ENCODE data around the gene GRB2. TPM values are rescaled to one million over a fixed set of nuclear protein-coding genes. Genes with fewer than 3 reads are reported as not detected.
"Not testable (repeated sequence)": the region's sequence is repeated elsewhere in the genome, so short reads cannot be mapped to it uniquely, and the experiment has no call there.

GRB2 gene
- total RNA-seq, 1 experiment from 2014 or later: 95.7 TPM

DNA sequence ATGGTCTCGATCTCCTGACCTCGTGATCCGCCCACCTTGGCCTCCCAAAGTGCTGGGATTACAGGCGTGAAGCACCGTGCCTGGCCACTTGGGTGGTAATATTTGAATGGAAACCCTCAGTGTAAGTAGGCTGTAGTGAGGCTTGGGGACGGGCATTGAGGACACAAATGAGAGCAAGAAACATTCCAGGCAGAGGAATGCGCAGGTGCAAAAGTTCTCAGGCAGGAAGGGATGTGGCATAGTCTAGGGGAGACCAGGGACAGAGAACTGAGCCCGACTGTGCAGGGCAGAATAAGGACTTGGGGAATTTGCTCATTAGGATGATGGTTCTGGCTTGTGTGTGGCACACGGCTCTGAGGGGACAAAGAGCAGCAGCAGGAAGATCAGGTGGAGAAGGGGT lies 54.8 kb downstream of the GRB2 start:
- DNase-seq (ENCODE audit: low read depth): no peak

DNA sequence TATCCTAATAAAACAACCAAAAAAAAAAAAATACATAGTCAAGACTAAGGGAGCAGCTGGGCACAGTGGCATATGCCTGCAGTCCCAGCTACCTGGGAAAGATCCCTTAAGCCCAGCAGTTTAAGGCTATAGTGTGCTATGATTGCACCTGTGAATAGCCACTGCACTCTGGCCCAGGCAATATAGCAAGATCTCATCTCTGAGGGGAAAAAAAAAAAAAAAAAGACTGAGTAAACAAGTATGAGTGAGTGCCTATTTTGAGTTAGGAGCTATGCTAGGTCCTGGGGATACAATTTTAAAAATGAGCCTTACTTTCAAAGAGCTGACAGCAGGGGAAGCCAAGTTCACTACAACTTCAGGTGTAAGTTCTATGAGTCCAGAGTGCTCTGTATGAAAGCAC lies 55.4 kb downstream of the GRB2 start:
- DNase-seq (ENCODE audit: low read depth): no peak

DNA sequence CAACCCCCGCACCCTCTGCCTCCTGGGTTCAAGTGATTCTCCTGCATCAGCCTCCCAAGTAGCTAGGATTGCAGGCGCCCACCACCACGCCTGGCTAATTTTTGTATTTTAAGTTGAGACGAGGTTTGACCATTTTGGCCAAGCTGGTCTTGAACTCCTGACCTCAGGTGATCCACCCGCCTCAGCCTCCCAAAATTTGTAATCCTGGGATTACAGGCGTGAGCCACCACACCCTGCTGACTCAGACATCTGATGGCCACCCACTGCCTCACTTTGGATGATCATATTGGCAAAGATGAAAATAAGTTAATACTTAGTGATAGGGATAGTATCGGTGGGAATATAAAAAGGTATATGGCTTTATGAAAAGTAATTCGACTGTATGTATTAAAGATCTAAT lies 55.9 kb downstream of the GRB2 start:
- DNase-seq (ENCODE audit: low read depth): no peak

DNA sequence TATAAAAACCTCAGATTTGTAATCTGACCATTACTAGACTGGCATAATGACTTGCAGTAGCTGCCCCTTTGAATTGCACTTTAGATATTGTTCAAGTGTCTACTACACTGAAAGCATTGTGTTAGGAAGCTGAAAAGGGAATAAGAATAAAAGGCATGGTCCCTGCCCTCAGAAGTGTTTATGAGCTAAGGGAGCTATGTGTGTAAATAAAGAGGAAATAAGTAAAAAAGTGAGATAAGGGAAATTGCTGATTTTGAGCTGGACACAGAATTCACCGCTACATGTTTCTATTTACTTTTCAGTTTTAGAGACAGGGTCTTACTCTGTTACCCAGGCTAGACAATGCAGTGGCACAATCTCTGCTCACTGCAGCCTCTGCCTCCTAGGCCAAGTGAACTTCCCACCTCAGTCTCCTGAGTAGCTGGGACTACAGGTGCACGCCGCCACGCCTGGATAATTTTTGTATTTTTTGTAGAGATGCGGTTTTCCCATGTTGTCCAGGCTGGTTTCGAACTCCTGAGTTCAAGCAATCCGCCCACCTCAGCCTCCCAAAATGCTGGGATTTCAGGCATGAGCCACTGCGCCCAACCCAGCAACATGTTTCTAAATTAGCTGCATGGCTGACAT lies 57.0 kb downstream of the GRB2 start:
- DNase-seq (ENCODE audit: low read depth): no peak

DNA sequence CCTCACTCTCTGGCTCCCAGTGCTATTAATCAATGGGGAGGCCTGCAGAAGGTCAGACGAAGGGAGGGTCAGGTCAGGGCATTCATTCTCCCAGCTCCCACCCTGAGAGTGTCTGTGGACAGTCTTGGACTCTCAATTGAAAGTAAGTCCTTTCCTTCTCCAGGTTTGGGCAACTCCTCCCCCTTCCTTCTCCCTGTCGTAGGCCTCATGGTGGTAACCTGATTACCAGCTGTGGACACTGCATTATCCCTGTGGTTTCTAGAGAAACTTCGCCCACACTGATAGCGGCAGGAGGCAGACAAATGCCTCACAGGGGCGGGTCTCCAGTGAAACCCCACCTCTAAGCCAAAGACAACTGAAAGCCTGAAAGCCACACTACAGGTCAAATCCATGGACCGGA lies 58.6 kb downstream of the GRB2 start:
- peak; percentile 78 for DNase-seq (ENCODE audit: low read depth)

DNA sequence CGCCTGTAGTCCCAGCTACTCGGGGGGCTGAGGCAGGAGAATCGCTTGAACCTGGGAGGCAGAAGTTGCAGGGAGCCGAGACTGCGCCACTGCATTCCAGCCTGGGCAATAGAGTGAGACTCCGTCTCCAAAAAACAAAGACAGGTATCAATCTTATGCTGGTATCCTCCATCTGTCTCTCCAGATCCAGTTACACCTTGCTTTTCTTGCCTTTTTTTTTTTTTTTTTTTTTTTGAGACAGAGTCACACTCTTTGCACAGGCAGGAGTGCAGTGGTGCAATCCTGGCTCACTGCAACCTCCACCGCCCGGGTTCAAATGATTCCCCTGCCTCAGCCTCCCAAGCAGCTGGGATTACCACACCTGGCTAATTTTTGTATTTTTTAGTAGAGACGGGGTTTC lies 59.1 kb downstream of the GRB2 start:
- not testable (repeated sequence) for DNase-seq (ENCODE audit: low read depth)

DNA sequence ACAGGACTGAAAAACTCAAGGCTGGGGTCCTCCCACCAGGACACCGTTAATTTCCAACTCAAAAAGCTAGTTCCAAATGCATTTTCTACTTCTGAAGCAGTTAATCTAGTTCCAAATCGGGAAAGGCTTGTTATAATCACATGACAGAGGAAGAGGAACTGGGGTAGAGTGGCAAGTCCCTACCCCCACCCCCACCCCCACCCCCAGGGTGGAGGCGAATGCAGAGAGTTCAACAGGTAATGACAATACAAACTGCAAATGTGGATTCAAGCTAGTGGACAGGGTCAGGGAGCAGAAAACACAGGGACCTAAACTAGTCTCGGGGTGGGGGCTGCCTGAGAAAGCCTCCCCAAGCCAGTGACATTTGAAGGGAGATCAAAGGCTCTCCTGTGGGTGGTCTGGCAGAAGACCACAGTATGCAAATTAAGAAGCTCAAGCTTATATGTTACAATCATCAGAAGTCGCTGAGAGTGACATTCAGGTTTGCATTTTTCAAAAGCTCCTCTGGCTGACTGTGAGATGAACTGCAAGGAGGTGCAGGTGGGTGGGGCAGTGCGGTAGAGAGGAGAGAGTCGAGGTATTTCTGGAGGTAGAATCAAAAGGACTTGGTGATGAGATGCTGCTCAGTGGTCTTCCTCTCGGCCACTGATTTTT lies 59.8 kb downstream of the GRB2 start:
- no peak for DNase-seq (ENCODE audit: low read depth)

DNA sequence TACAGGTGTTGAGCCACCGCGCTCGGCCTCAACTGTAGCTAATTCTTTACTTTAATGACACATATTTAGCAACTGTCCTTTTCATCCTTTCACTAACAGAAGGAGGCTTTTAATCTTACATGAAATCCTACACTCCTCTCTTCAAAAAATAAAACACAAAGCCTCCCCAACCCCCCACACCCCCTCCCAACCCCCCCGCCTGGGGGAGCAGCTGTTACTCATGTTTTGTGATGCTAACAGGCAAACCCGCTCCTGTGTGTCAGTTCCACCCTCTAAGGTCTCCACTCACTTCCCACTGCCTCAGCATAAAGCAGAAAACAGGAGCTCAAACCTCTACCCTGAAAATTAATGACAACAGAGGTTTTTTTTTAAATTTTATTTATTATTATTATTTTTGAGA lies 60.8 kb downstream of the GRB2 start:
- DNase-seq (ENCODE audit: low read depth): peak; percentile 67

DNA sequence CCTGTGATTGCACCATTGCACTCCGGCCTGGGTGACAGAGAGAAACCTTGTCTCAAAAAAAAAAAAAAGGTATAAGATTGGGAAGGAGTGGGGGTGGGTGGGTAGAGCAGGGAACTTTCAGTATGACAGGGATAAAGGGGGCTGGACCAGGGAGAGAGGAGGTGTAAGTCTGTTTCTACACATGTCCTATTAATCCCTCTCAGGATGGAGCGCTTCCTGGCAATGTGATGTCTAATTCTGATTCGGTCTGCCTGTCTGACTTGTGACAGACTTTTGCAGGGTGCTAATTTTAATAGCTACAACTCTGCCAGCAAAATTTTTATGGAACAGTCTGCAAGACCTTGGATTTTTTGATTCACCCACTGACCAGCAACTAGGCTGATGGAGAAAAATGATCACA lies 62.5 kb downstream of the GRB2 start:
- DNase-seq (ENCODE audit: low read depth): no peak

DNA sequence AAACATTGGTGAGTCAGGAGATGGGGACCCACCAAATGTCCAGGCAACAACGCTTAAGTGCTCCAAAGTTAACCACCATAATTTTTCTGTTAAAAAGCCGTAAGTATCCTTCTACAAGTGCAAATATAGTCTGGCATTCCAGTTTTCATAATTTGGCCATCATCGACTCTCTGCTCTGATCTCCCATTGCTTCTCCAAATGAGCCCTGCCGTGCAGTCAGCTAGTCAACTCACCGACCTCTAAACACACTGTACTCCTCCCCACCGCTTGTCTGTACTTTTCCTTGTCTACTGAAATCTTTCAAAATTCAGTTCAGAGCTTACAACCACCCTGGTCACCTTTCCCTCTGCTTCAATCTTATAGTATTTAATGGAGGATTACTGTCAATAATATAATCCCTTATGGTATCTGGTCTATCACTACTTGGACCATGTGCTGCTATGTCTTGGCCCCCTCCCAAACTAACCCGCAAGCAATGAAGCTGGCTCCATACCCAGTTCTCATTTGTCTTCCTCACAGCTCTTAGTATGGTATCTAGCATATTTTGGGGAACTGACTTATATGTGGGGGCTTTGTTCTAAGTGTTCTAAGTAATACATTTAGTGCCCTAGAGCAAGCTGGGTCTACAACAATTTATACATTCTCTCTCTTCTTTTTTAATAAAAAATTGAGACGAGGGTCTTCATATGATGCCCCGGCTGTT lies 63.5 kb downstream of the GRB2 start:
- no peak for DNase-seq (ENCODE audit: low read depth)

DNA sequence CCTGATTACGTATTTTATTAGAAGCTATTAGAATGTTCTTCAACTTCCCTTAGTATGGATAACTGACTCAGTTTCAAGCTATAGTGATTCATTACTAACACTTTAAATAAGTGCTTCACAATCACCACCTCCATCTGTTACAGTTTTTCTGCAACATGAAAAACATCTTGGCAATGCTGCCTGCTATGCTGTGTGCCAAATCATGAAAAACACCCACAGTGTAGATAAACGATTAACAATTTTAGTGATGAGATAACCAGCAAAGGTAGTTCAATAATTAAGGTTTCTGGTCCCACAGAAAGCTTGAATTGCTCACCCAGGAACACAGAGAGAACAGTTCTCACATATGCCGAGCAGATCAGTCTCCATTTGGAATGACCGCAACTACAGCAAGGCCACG lies 64.8 kb downstream of the GRB2 start:
- no peak for DNase-seq (ENCODE audit: low read depth)

DNA sequence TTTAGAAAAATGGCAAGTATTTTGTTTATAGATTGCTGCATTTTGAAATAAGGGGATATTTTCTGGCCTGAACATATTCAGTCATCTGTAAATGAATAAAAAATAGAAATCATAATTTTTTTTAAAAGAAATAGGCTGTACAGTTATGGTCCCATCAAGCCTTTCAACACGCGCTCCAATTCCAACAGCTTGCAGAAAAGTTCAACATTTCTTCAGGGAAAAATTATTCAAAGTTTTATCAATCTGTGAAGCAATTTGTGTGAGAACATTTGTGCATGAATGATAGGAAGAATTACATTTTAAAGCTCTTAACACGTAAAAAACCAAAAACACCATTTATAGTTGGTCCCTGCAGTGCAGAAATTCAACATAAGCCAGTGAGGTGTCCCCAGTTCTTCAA lies 65.5 kb downstream of the GRB2 start:
- DNase-seq (ENCODE audit: low read depth): no peak

DNA sequence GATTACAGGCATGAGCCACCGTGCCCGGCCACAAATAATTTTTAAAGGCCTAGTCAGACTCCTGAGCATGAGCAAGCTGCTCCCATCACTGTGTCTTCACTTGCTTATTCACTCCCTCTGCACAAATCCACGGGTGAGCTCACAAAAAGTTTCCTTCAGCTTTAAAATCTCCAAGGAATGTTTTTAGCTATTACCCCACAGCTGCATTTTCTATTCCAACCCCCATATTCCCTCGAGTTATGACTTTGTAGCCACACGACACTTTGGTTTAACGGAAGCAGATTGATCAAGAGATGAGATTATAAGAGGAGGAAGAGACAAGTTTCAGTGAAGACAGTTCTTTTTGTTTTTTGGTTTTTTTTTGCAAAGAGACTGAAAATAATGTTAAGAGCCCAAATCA lies 67.1 kb downstream of the GRB2 start:
- peak; percentile 62 for DNase-seq (ENCODE audit: low read depth)

DNA sequence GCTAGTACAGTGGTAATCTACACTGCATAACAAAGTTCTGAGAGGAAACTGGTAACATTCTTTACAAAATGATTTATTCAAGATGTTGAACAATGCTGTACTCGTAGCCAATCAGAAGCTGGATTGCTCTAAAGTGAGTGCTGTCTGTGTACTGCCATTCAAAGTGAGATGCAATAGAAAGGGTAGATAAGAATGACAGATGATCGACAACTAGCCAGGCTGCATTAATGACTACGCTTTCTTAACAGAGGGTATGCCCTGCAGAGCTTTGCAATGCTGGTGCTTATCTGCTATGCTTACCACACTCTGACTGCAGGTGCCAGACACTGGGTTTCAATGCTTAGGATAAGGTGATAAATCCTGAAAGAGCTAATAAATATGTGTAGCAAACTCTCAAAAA lies 70.2 kb downstream of the GRB2 start:
- DNase-seq (ENCODE audit: low read depth): no peak

DNA sequence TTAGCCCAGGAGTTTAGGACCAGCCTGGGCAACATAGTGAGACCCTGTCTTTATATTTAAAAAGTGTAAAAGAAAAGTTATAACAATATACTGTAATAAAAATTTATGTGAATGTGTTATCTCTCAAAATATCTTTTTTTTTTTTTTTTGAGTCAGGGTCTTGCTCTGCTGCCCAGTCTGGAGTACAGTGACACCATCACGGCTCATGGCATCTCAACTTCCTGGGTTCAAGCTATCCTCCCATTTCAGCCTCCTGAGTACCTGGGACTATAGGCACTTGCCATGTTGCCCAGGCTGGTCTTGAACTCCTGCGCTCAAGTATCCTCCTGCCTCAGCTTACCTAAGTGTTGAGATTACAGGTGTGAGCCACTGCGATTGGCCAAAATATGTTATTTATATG lies 70.8 kb downstream of the GRB2 start:
- DNase-seq (ENCODE audit: low read depth): no peak

DNA sequence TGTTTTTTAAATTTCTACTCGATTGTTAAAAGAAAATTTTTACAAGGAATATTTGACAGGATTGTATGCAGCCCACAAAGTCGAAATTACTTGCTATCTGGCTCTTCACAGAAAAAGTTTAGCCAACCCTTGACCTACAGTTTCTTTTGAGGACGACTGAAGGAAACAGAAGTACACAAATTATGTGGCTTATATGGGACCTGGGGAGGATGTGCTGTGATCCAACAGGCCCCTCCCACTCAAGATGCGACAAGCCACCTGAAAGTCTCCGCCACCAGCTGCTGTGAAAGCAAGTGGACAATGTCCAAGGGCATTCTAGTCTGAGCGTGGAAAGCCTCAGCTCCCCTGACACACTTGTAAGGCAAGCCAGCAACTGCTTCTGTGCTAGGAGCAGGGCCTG lies 73.8 kb downstream of the GRB2 start:
- DNase-seq (ENCODE audit: low read depth): no peak

DNA sequence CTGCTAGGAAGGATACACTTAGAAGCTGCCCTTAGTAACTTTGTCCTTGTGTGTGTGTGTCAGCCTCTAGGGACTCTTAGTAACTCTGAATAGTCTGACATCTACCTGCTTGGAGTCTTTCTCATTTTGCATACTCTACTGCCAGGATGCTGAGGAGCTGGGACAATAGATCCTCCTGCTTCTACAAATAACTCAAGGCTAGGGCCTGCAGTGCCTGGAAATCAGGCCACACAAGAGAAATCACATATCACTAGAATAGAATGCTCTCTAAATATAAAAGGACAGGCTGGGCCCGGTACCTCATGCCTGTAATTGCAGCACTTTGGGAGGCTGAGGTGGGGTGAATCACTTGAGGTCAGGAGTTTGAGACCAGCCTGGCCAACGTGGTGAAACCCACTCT lies 77.7 kb downstream of the GRB2 start:
- DNase-seq (ENCODE audit: low read depth): no peak

DNA sequence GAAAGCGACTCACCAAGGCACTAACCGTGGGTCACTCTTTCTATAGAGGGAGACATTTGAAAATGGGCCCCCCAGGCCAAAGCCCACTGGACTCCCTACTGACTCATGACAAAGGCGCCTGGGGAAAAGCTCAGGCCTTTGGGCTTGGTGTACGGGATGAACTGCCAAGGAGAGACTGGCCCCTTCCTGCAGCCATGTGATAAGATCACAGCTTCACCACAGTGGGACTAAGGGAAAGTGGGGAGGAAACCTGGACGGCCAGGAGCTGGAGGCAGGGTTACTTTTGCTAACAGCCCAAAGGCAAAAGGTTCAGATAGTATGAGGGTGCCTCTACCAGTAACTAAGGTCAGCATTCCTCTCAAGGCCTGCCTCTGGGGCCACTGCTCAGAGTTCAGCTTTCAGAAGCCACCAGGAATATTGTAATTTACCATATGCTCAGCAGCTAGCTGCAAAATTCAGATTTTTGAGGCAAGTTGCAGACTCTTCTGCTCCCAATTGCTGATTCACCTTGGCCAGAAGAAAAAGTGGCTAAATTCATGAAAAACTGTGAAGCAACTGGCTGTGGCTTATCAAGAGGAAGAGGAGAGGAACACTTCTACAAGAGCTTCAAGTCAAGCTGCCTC lies 79.1 kb downstream of the GRB2 start:
- DNase-seq (ENCODE audit: low read depth): peak; percentile 29

DNA sequence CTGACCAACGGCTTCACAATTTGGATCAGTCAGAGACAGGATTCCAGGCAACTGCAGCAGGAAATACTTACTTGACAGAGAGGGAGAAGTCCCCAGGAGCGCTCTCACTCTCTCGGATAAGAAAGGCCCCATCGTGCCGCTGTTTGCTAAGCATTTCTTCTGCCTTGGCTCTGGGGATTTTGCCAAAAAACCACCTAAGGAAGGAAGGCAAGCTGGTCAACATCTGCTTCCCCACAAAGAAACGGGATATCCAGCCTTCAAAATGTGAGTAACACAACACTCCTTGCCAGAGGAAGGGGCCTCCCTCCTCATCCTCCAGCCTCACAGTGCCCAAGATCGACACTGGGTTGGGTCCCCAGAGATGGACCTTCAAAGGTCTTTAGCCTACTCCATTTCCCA lies 79.7 kb downstream of the GRB2 start:
- no peak for DNase-seq (ENCODE audit: low read depth)

DNA sequence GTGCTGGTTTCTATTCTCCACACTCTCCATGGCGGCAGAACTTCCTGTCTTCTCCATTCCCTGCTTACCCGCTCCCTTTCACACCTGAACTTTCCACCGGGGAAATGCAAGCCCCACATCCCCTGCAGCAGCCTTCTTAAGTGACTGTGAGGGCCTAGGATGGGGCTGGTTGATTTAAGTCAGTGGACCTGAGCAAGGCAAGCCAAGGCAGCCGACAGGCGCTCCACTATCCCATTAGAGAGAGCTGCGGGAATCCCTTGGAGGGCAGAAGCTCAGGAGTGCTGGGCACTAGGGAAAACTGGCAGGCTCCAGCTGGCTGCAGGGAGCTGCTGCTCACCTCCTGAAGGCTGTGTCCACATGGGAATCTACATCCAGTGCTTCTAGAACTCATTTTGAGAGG lies 80.1 kb downstream of the GRB2 start:
- DNase-seq (ENCODE audit: low read depth): no peak

DNA sequence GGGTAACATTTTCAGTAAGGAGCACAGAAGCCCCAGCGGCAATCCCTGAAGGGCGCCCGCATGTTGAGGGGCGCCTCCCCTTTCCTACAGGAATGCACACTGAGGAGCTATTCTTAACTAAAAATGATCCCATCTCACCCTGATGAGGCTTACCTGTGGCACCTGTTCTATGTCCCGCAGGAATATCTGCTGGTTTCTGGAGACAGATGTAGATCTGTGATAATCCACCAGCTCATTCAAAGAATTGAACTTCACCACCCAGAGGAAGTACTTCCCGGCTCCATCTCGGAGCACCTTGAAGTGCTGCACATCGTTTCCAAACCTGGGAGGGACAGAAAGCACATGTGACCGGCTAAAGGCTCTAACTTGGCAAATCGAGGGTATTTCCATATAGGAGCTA lies 84.0 kb downstream of the GRB2 start:
- DNase-seq (ENCODE audit: low read depth): no peak

DNA sequence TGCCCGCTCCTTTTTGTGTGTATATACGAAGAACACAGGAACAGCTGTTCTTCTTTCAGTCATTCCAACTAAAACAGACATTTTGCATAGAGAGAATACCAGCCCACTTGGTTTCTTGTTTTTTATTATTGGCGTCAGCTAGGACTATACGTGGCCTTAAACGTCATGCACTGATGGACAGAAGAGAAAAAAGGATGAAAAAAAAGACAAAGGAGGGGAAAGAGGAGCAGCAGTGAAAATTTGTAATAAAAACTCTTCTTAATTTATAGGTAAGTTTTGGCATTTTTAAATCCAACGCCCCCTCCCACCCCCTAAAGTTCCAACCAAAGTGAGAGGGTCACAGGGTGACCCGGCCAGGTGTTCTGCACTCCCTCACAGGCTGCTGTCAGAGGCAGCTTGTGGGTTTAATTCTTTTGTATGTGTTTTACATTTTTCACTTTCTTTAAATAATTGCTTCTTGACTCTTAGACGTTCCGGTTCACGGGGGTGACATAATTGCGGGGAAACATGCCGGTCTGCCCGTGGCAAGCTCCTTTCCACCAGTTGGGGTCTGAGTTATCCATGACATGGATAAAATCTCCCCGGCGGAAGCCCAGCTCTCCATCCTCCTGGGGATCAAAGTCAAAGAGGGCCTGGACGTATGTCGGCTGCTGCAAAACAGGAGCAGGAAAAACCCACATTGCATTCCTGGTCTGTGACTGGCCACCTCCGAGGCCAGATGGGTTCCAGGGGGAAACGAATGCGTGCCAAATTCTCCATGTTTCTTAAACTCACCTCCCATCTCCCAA lies 85.4 kb downstream of the GRB2 start:
- DNase-seq (ENCODE audit: low read depth): peak; percentile 59
